ENCODE measurements around the gene SYCP3.
"Not testable (repeated sequence)": the region's sequence is repeated elsewhere in the genome, so short reads cannot be mapped to it uniquely, and the experiment has no call there.

SYCP3 gene

GRCh38 chr12:101713059-101713682, 26.1 kb downstream of the SYCP3 start:
- no peak for DNase-seq (ENCODE audit: low spot score)

GRCh38 chr12:101710288-101710687, 29.0 kb downstream of the SYCP3 start:
- DNase-seq (ENCODE audit: low spot score): no peak

DNA sequence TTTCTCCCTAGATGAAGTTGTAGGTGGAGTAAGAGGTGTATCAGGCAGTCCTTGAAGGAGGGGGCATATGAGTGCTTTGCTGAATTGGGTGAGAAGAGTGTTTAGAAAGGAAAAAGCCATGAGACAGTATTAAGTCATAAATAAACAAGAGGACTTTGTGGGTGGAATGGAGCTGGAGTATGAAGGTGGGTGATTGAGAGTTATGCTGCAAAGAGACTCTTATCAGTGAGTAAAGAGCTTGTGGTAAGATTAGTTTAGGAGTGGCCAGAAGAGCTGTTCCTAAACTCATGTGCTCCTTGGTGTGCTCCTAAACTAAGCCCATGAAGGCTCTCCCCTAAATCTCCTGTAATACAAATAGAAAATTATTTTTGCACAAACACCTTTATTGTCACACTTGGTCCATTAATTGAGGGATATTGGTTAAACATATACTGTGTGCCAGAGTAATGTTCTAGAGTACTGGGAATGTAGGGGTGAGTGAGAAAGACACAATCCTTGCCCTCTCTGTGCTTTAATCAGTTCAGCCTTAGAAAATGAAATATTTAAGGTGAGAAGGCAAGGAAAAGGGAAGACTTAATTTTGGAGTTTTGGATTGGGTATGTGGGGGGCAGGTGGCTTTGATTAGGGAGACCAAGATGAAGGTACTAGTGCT, 32.0 kb downstream of the SYCP3 start:
- no peak for DNase-seq (ENCODE audit: low spot score)

DNA sequence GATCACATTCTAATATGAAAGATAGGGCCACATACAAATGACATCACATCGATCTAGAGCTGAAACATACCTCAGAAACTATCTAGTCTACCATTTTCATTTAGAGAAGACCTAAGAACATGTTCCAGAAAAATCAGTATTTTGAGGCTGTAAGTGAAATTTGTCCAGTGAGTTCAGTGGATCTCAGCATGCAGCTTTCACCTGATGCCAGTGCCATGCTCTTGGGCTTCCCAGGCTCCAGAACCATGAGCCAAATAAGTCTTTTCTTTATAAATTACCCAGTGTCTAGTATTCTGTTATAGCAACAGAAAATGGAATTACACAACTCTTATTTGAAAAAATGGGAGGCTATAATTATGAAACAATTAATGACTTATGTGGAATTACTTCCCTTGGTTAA, 32.9 kb downstream of the SYCP3 start:
- no peak for DNase-seq (ENCODE audit: low spot score)

GRCh38 chr12:101703487-101703886, 35.8 kb downstream of the SYCP3 start:
- DNase-seq (ENCODE audit: low spot score): no peak

GRCh38 chr12:101700299-101700820, 38.9 kb downstream of the SYCP3 start:
- no peak for DNase-seq (ENCODE audit: low spot score)

GRCh38 chr12:101698800-101699347, 40.4 kb downstream of the SYCP3 start:
- no peak for DNase-seq (ENCODE audit: low spot score)

- DNase-seq (ENCODE audit: low spot score): peak; percentile 18
Measured at GRCh38 chr12:101697930-101698799, 41.1 kb downstream of the SYCP3 start.

DNA sequence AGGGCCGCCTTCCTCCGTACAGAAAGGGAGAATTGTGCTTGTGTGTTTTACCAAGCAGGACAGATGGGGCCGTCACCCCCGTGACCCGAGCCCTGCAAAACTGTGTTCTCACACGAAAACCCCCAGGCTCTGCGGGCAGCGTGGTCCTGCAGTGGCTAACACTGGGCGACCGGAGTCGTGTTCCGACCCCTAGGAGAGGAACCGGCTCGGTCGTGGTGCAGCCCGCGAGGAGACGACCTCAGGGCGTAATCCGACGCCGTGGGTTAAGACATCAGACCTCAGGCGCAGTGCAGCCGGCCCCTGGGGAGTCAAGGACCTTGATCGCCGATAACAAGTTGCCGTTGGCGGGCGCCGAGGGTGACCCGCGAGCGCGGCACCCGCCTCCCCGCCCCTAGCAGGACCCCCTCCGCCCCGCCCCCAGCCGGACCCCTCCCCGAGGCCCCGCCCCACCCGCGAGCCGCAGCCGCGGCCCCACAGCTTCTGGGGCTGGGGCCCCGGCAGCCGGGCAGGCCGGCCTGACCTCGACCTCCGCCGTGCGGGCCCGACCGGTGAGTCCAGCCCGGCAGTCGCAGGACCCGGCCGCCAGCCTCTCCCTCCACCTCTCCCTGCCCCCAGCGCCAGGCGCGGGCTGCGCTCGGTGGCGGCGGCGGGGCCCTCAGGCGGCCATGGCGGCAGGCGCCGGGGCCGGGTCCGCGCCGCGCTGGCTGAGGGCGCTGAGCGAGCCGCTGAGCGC, 41.9 kb downstream of the SYCP3 start, which contains the start of gene CHPT1:
TSS of gene CHPT1 (plus strand) at position 444 of the 733 bp plus-strand sequence. CDS start at position 666, 222 bp downstream.
- peak; percentile 21 for DNase-seq (ENCODE audit: low spot score)

DNA sequence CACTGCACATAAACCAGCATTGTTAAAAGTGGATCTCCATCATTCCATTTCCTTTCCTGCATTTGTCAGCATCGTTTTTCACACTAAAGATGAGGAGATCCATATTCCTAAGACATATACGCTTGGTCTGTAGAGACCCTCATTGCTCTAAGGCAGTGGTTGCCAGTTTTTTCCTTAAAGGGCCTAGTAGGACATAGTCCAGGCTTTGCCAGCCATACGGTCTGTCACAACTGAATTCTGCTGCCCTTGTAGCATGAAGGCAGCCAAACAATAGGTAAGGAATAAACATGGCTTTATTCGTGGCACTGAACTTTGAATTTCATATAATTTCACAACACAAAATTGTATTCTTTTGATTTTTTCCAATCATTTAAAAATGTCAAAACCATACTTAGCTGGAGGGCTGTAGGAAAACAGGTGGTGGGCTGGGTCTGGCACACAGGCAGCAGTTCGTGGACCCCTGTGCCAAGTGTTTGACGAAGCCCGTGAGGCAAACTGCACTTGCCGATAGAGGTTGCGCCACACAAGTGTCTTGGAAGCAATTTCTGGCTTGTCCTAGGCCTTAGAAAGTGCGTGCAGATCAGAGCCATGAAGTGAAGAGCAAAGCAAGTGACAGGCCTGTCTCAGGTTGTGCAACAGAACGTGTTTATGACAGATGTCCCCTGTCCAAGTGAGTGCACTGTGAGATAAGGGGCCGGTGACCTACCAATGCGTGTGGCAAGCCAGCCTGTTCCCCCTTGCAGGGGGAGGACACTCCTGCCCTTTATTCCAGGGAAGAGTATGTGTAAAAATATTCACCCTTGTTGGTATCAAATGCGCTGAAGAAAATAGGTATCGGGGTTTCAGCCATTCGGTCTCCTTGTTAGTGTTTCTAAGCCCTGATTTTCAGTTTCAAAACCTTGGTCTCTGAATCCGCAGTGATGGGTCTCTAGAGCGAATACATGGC, 42.7 kb downstream of the SYCP3 start:
- no peak for DNase-seq (ENCODE audit: low spot score)

GRCh38 chr12:101695706-101696105, 43.6 kb downstream of the SYCP3 start:
- no peak for DNase-seq (ENCODE audit: low spot score)

GRCh38 chr12:101694986-101695385, 44.3 kb downstream of the SYCP3 start:
- no peak for DNase-seq (ENCODE audit: low spot score)

GRCh38 chr12:101694297-101694848, 44.9 kb downstream of the SYCP3 start:
- no peak for DNase-seq (ENCODE audit: low spot score)

- DNase-seq (ENCODE audit: low spot score): no peak
Measured at GRCh38 chr12:101691503-101692096, 47.7 kb downstream of the SYCP3 start.

DNA sequence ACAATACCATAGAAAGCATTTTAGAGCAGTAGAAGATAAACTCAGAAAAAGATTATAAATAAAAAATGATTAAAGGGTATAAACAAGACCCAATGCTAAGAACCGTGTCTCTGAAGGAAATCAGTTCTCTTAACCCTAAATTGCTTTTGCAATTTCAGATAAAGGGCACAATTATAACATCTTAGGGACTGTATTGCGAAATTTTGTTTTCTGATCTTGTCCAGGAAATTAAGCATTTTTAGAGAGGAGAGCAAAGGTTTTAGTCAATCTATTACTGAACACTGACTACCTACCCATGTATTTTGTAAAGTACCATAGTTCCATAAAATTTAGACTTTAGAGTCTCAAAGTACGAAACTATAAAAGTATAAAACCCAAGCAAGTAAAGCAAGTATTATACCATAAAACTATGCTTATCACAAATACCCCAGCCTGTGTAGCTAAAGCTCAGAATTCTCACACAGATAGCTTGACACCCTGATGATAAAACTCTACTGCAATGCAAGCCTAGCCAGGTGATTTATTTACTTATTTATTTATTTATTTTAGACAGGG, 48.6 kb downstream of the SYCP3 start:
- DNase-seq (ENCODE audit: low spot score): no peak

DNA sequence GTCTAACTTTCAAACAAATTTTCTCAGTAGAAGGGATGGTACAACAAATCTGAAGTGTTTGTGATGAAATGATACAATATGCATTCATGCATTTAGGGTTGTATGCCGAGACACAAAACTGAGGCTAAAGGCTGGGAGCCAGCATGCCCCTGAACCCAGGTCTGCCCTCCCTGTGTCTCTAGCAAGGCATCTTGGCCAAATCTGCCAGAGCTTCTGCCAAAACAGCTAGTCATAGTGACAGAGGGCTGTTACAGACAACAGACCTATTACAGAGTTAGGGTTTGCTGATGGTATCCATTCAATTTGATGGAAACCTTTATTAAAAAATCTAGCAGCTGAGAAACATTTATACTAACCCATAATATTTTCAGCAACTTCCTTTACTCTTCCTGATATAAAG, 53.1 kb downstream of the SYCP3 start:
- no peak for DNase-seq (ENCODE audit: low spot score)

DNA sequence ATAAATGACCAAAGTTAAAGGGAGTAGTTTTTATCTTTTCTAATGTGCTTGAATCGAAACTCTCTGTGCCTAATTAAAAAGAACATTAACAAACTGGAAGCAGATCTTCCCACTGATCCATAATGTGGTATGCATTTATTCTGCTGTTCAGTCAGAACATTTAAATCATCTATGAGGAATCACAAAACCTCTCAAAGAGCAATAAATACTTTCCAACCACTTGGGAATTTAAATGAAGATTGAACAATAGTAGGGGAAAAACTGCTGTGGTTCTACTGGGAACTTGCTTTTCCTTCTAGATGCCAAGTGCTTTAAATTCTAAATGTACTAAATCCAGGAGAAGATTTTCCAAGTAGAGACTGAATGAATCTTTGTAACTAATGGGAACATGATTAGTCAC, 54.2 kb downstream of the SYCP3 start:
- no peak for DNase-seq (ENCODE audit: low spot score)

DNA sequence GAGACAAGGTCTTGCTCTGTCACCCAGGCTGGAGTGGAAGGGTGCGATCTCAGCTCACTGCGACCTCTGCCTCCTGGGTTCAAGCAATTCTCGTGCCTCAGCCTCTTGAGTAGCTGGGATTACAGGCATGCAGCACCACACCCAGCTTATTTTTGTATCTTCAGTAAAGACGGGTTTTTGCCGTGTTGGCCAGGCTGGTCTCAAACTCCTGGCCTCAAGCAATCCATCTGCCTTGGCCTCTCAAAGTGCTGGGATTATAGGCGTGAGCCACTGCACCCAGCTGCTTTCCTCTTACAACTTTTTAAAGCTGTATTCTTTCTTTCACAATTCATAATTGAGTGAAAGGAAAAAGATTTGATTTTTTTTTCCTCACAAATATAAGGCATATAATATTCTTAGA, 57.6 kb downstream of the SYCP3 start:
- DNase-seq (ENCODE audit: low spot score): not testable (repeated sequence)

- no peak for DNase-seq (ENCODE audit: low spot score)
Measured at GRCh38 chr12:101680647-101681046, 58.6 kb downstream of the SYCP3 start.

Measured in kidney capillary endothelial cell (primary cell).